ENCODE results near the gene NTPCR. TPM values are rescaled to one million over a fixed set of nuclear protein-coding genes. Genes with fewer than 3 reads are reported as not detected.
"Not testable (repeated sequence)": the region's sequence is repeated elsewhere in the genome, so short reads cannot be mapped to it uniquely, and the experiment has no call there.

Gene NTPCR
- total RNA-seq, 1 donor from 2014 or later, result 53.2 TPM

GRCh38 chr1:232996143-232996542 lies 45.7 kb downstream of the NTPCR start:
- no peak for ATAC-seq
- no peak for DNase-seq (ENCODE audit: missing footprints)
- intact Hi-C loops (cut with DNase I), result no loop called here

- intact Hi-C loops (cut with DNase I), result no loop called here
- DNase-seq (ENCODE audit: missing footprints) (no peak), ATAC-seq (no peak)
Measured at GRCh38 chr1:232998138-232998537, 47.7 kb downstream of the NTPCR start.

- intact Hi-C loops (cut with DNase I), result no loop called here
- DNase-seq (ENCODE audit: missing footprints) (no peak), ATAC-seq (no peak)
Measured at GRCh38 chr1:232998646-232999045, 48.2 kb downstream of the NTPCR start.

- ATAC-seq, result peak; percentile 68
- intact Hi-C loops (cut with DNase I), result no loop called here
- no peak for DNase-seq (ENCODE audit: missing footprints)
Measured at GRCh38 chr1:232999956-233000625, 49.7 kb downstream of the NTPCR start.

- intact Hi-C loops (cut with DNase I); ATAC-seq; DNase-seq (ENCODE audit: missing footprints): not testable (repeated sequence)
Measured at GRCh38 chr1:233003638-233004037, 53.2 kb downstream of the NTPCR start.

- ATAC-seq (no peak), DNase-seq (ENCODE audit: missing footprints) (no peak)
- intact Hi-C loops (cut with DNase I), result no loop called here
Measured at GRCh38 chr1:233004451-233004850, 54.0 kb downstream of the NTPCR start.

GRCh38 chr1:233005156-233005555 lies 54.7 kb downstream of the NTPCR start:
- intact Hi-C loops (cut with DNase I), result no loop called here
- ATAC-seq (no peak), DNase-seq (ENCODE audit: missing footprints) (no peak)

- ATAC-seq, result no peak
Measured at GRCh38 chr1:233005703-233006102, 55.3 kb downstream of the NTPCR start.

GRCh38 chr1:233006108-233006507 lies 55.7 kb downstream of the NTPCR start:
- intact Hi-C loops (cut with DNase I), result no loop called here
- no peak for ATAC-seq
- no peak for DNase-seq (ENCODE audit: missing footprints)

More at GRCh38 chr1:233005703-233006102, 55.3 kb downstream of the NTPCR start:
- no peak for DNase-seq (ENCODE audit: missing footprints)
- intact Hi-C loops (cut with DNase I), result no loop called here

GRCh38 chr1:233006541-233006973 lies 56.1 kb downstream of the NTPCR start:
- ATAC-seq (no peak), DNase-seq (ENCODE audit: missing footprints) (no peak)
- intact Hi-C loops (cut with DNase I), result no loop called here

GRCh38 chr1:233010146-233010545 lies 59.7 kb downstream of the NTPCR start:
- no peak for ATAC-seq
- DNase-seq (ENCODE audit: missing footprints), result no peak
- intact Hi-C loops (cut with DNase I), result no loop called here

GRCh38 chr1:233012021-233012420 lies 61.6 kb downstream of the NTPCR start:
- intact Hi-C loops (cut with DNase I), result no loop called here
- no peak for DNase-seq (ENCODE audit: missing footprints)
- ATAC-seq, result no peak

- intact Hi-C loops (cut with DNase I), result no loop called here
- ATAC-seq (no peak), DNase-seq (ENCODE audit: missing footprints) (no peak)
Measured at GRCh38 chr1:233015965-233016364, 65.6 kb downstream of the NTPCR start.

- DNase-seq (ENCODE audit: missing footprints) (no peak), ATAC-seq (no peak)
- intact Hi-C loops (cut with DNase I), result no loop called here
Measured at GRCh38 chr1:233016798-233017197, 66.4 kb downstream of the NTPCR start.

- intact Hi-C loops (cut with DNase I), result no loop called here
- no peak for ATAC-seq
- DNase-seq (ENCODE audit: missing footprints), result no peak
Measured at GRCh38 chr1:233019083-233019482, 68.7 kb downstream of the NTPCR start.

- no peak for ATAC-seq
- no peak for DNase-seq (ENCODE audit: missing footprints)
- intact Hi-C loops (cut with DNase I), result no loop called here
Measured at GRCh38 chr1:233019778-233020325, 69.4 kb downstream of the NTPCR start.

GRCh38 chr1:233020426-233020825 lies 70.0 kb downstream of the NTPCR start:
- no peak for DNase-seq (ENCODE audit: missing footprints)
- ATAC-seq, result peak; percentile 57
- intact Hi-C loops (cut with DNase I), result no loop called here

- ATAC-seq, result no peak
Measured at GRCh38 chr1:233022246-233022645, 71.8 kb downstream of the NTPCR start.

GRCh38 chr1:233024199-233024598 lies 73.8 kb downstream of the NTPCR start:
- ATAC-seq, result no peak
- intact Hi-C loops (cut with DNase I), result loop anchor here (2.0 kb wide), 1 partner anchor 387 kb away; no protein-coding TSS in a partner anchor
- no peak for DNase-seq (ENCODE audit: missing footprints)

More at GRCh38 chr1:233022246-233022645, 71.8 kb downstream of the NTPCR start:
- no peak for DNase-seq (ENCODE audit: missing footprints)
- intact Hi-C loops (cut with DNase I), result no loop called here

- DNase-seq (ENCODE audit: missing footprints) (no peak), ATAC-seq (no peak)
- intact Hi-C loops (cut with DNase I), result loop anchor here (2.0 kb wide), 1 partner anchor 388 kb away; no protein-coding TSS in a partner anchor
Measured at GRCh38 chr1:233025157-233025556, 74.7 kb downstream of the NTPCR start.
